MCF 10A (cell line): Measurements from ENCODE around the gene FAM222A. TPM values are rescaled to one million over a fixed set of nuclear protein-coding genes. Genes with fewer than 3 reads are reported as not detected.

Source experiments
- BruUV-seq: library from RNA; stranded (reverse); fragments of 400-500 nt; replicated peaks from 2 replicates; lab custom pipeline; 2021; lab: Mats Ljungman, UMichigan
- CTCF ChIA-PET: fragments of 300-600 bp; sonication (Branson Sonifier 250); formaldehyde crosslinking; extraction: SDS; loops from one replicate; lab custom pipeline; 2021; ENCODE audit warnings: antibody characterized with exemption, inconsistent platforms; lab: Yijun Ruan, JAX
- POLR2A ChIA-PET: fragments of 300-600, 350-650 bp; sonication (Branson Sonifier 250); formaldehyde crosslinking; extraction: SDS; loops from one replicate; lab custom pipeline; 2020; ENCODE audit warnings: antibody characterized with exemption, inconsistent platforms; lab: Yijun Ruan, JAX
- DNase-seq: peaks from one replicate; pipeline ENCODE4 v3.0.0-alpha.2; 2018; ENCODE audit not compliant: unreplicated experiment
- H3K27ac Mint-ChIP-seq: one replicate; pipeline ENCODE4 v1.8.0; 2022; ENCODE audit warnings: mild to moderate bottlenecking, low read depth, mixed read lengths; ENCODE audit not compliant: unreplicated experiment
- H3K27me3 Mint-ChIP-seq: one replicate; pipeline ENCODE4 v1.8.0; 2022; ENCODE audit warnings: mixed read lengths; ENCODE audit not compliant: insufficient read depth, unreplicated experiment
- H3K36me3 Mint-ChIP-seq: one replicate; pipeline ENCODE4 v1.8.0; 2022; ENCODE audit warnings: mild to moderate bottlenecking, moderate library complexity, mixed read lengths; ENCODE audit not compliant: insufficient read depth, unreplicated experiment
- H3K4me1 Mint-ChIP-seq: one replicate; pipeline ENCODE4 v1.8.0; 2022; ENCODE audit warnings: mixed read lengths; ENCODE audit not compliant: insufficient read depth, unreplicated experiment
- H3K4me3 Mint-ChIP-seq: one replicate; pipeline ENCODE4 v1.8.0; 2022; ENCODE audit warnings: mild to moderate bottlenecking, moderate library complexity, mixed read lengths; ENCODE audit not compliant: unreplicated experiment
- H3K9me3 Mint-ChIP-seq: one replicate; pipeline ENCODE4 v1.8.0; 2022; ENCODE audit warnings: mixed read lengths; ENCODE audit not compliant: unreplicated experiment
- intact Hi-C: fragments of 100-400 bp; cut with micrococcal nuclease; formaldehyde crosslinking; loops from 2 replicates; pipeline ENCODE4 v1.14.1; 2022
- total RNA-seq: library from RNA; stranded (reverse); gene quantifications from 2 replicates; pipeline ENCODE4 v1.2.3, GENCODE V29; 2022
- TF ChIP-seq, protein P1 (sequence below): fragments of 200-600 bp; IDR thresholded peaks from one replicate; pipeline ENCODE4 v1.8.0; 2022; ENCODE audit warnings: antibody characterized with exemption, mild to moderate bottlenecking; ENCODE audit not compliant: unreplicated experiment

Gene FAM222A
- total RNA-seq, 1 experiment from 2014 or later: 0.19 TPM

DNA sequence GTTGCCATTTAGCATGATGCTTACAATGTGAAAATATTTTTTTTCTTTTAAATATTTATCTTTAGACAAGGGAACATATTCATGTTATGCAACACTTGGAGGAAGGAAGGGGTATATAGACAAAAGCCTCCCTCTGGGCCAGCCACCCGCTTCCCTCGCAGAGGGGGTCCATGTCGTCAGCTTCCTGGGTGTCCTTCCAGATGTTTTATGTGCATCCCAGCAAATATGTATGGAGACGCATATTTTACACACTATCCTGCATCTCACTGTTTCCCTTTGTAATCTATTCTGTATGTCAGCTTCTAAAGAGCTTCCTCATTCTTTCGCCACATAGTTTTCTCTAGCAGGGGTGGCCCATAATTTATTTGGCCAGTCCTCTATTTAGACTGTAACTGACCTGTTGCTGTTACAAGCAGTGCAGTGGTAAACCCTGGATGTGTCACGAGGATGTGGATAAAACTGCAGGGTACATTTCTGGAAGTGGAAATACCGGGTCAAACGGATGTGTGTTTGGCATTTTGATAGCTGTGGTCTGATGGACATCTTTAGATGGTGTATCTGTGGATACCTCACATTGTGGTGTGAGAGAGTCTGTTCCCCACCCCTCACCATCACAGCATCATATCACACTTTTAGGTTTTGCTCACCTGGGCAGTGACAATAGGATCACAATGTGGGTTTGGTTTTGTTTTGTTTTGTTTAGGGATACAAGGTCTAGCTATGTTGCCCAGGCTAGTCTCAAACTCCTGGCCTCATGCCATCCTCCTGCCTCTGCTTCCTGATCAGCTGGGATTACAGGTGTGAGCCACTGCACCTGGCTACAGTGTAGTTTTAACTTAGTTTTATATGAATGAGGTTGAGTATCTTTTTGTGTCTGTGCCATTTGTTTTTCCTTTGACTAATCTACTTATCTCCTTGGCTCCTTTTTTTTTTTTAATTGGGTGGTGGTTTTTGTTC lies 31.6 kb downstream of the FAM222A start:
- no peak for DNase-seq
- BruUV-seq: no TSS peak
- CTCF ChIA-PET: interaction anchor here (0.6 to 1.3 kb wide), 3 partner anchors 14 to 100 kb away, joined by 3 to 4 read pairs (median 4); no protein-coding TSS in a partner anchor
- intact Hi-C loops: no loop called here
- Mint-ChIP-seq H3K27ac (no peak overlapping the region), H3K4me1 (no peaks in the 10 kb centered on the region), H3K9me3 (no peaks in the 10 kb centered on the region), H3K4me3 (no peak overlapping the region), H3K27me3 (no peaks in the 10 kb centered on the region), H3K36me3 (no peaks in the 10 kb centered on the region)
- TF ChIP-seq, protein P1, sequence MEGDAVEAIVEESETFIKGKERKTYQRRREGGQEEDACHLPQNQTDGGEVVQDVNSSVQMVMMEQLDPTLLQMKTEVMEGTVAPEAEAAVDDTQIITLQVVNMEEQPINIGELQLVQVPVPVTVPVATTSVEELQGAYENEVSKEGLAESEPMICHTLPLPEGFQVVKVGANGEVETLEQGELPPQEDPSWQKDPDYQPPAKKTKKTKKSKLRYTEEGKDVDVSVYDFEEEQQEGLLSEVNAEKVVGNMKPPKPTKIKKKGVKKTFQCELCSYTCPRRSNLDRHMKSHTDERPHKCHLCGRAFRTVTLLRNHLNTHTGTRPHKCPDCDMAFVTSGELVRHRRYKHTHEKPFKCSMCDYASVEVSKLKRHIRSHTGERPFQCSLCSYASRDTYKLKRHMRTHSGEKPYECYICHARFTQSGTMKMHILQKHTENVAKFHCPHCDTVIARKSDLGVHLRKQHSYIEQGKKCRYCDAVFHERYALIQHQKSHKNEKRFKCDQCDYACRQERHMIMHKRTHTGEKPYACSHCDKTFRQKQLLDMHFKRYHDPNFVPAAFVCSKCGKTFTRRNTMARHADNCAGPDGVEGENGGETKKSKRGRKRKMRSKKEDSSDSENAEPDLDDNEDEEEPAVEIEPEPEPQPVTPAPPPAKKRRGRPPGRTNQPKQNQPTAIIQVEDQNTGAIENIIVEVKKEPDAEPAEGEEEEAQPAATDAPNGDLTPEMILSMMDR: no peak
- POLR2A ChIA-PET: interaction anchor here (0.6 kb wide), 1 partner anchor 202 kb away, joined by 3 read pairs; no protein-coding TSS in a partner anchor

DNA sequence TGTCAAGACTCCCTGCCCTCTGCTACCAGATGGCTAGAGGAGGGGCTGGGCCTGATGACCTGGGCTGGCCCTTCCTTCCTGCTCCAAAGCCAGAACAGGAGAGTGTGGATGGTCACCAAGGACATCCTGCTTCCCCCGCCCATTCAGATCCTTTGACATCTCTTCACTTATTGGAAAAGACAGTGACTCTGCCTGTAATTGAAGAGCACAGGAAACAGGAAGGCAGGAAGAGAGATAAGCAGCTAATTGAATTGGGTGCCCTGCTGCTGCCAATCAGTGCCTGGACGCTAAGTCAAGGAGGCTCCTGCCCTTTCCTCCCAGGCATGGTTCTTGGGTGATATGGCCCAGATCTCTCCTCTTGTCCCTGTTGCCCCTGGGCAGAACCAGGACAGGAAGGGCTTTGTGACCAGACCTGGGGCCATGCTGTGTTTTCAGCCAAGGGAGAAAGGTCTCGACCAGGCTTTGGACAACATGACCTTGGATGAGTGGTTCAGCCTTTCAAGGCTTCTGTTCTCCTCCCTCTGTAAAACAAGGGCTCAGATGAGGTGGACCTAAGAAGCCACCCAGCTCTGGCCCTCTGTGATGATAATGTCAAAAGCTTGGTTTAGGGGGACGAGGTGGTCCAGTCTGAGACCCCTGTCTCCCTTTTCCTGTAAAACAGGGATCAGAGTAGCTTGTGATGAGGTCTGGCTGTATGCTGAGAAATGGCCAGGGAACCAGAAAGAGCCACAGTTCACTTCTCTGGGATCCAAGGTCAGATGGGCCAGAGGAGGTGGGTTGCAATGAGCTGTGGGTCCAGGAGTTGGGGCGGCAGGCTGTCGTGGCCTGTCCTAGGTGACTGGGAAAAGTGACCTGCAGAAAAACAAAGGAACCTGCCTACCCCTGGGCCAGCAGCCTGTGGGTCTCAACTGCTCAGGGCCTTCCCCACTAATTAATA lies 38.8 kb downstream of the FAM222A start:
- ChIA-PET POLR2A (no interaction called here), CTCF (interaction anchor here (0.6 kb wide), 1 partner anchor 100 kb away, joined by 3 read pairs; no protein-coding TSS in a partner anchor)
- H3K4me1 Mint-ChIP-seq: no peaks in the 10 kb centered on the region
- no TSS peak for BruUV-seq
- H3K4me3 Mint-ChIP-seq: no peak overlapping the region
- no peak for DNase-seq
- peaks cover 11% of the 10 kb centered on the region for H3K27me3 Mint-ChIP-seq
- H3K36me3 Mint-ChIP-seq: no peaks in the 10 kb centered on the region
- TF ChIP-seq, protein P1: no peak
- H3K9me3 Mint-ChIP-seq: peaks cover 16% of the 10 kb centered on the region
- intact Hi-C loops: no loop called here
- no peak overlapping the region for H3K27ac Mint-ChIP-seq

DNA sequence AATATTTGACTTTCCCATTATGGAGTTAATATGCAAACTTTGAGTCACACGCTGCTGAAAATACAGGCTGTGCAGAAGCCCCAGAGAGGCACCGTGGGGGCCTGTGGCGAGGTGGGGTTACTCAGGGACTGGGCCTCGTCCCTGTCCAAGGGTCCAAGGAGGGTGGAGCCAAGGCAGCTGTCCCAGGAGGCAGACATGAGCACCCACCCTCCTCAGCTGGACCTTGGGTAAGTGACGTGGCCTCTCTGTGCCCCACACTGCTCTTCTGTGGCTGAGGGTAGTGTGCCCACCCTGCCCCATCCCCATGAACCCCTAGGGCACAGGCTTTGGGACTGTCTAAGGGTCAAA lies 39.4 kb downstream of the FAM222A start:
- Mint-ChIP-seq H3K9me3 (peaks cover 22% of the 10 kb centered on the region), H3K4me1 (no peaks in the 10 kb centered on the region), H3K27me3 (peaks cover 11% of the 10 kb centered on the region), H3K4me3 (no peak overlapping the region), H3K36me3 (no peaks in the 10 kb centered on the region), H3K27ac (no peak overlapping the region)
- DNase-seq: no peak
- TF ChIP-seq, protein P1: no peak
- BruUV-seq: no TSS peak
- ChIA-PET POLR2A (no interaction called here), CTCF (interaction anchor here (0.6 kb wide), 1 partner anchor 100 kb away, joined by 3 read pairs; no protein-coding TSS in a partner anchor)
- intact Hi-C loops: no loop called here
